D721Med (cell line): ENCODE data around the gene SDR9C7.

Experiments used
- DNase-seq: peaks from one replicate; pipeline ENCODE4 v3.0.0; 2011; ENCODE audit warnings: low spot score; ENCODE audit not compliant: insufficient read length
- FAIRE-seq: peaks from 2 replicates; lab custom pipeline; 2011; peaks lifted over from hg19 to GRCh38; lab: Jason Lieb, UNC
- TF ChIP-seq, protein P1 (sequence below): IDR thresholded peaks from 2 replicates; pipeline ENCODE4 v1.5.1; 2012; ENCODE audit warnings: mild to moderate bottlenecking, control low read depth; ENCODE audit not compliant: insufficient read depth; ENCODE audit errors: missing control alignments

Gene SDR9C7

DNA sequence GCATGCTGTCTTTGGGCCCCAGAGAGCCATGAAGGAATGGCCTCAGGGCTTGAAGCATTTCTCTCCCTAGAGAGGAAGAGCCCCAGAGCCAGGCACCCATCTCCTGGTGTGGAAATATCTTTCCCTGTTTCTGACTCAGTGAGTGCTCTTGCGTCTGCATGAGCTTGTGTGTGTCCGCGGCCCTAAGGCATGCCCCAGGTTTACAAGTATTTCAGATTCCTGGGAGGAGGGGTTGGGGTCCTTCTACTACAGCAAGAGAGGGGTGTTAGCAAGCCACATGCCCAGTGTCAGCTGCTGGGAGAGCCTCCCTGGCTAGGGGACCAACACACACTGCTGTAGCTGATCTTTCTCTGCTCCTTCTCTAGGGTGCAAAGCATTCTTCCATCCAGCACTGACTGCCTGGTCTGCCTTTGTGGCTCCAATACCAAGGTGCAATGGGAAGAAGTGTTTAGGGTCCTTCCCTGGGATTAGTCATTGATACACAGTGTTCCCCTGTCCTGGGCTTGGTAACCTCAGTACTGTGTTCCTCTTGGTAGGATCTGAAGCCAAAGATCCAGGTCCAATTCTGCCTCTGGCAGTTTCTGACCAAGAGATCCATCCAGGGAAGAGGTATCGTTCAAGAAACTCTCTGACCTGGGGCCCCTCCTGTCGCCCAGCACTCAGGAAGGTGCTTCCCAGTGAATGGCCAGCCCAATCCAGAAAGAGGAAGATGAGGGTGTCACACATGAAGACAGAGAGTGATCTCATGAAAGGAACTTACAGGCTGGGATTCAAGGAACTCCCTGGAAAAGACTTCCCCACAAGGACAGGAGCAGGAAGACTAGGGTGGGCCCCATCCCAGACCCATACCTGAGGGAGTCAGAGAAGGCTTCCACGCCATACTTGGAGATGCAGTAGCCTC, 20.1 kb upstream of the SDR9C7 start:
- TF ChIP-seq, protein P1, sequence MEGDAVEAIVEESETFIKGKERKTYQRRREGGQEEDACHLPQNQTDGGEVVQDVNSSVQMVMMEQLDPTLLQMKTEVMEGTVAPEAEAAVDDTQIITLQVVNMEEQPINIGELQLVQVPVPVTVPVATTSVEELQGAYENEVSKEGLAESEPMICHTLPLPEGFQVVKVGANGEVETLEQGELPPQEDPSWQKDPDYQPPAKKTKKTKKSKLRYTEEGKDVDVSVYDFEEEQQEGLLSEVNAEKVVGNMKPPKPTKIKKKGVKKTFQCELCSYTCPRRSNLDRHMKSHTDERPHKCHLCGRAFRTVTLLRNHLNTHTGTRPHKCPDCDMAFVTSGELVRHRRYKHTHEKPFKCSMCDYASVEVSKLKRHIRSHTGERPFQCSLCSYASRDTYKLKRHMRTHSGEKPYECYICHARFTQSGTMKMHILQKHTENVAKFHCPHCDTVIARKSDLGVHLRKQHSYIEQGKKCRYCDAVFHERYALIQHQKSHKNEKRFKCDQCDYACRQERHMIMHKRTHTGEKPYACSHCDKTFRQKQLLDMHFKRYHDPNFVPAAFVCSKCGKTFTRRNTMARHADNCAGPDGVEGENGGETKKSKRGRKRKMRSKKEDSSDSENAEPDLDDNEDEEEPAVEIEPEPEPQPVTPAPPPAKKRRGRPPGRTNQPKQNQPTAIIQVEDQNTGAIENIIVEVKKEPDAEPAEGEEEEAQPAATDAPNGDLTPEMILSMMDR, result no peak
- DNase-seq (no peak), FAIRE-seq (no peak)

DNA sequence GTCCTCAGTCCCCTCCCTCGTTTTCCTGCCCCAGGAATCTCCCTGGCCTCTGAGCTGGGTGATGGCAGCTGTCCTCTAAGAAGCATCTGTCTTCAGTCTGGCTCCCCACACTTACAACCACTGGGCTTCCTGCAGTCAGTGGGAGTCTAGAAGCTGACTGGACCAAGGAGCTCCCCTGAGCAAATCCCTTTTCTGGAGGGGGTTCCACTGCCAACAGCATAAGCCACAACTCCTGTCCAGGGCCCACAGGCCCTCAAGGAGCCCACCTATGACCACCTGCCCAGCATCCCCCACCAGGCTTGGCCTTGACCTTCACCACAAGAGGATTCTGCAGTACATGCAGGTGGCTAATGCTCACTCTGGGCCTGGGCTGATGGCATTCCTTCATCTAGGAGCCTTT, 19.1 kb upstream of the SDR9C7 start:
- FAIRE-seq (no peak), DNase-seq (no peak)
- TF ChIP-seq, protein P1, result no peak

DNA sequence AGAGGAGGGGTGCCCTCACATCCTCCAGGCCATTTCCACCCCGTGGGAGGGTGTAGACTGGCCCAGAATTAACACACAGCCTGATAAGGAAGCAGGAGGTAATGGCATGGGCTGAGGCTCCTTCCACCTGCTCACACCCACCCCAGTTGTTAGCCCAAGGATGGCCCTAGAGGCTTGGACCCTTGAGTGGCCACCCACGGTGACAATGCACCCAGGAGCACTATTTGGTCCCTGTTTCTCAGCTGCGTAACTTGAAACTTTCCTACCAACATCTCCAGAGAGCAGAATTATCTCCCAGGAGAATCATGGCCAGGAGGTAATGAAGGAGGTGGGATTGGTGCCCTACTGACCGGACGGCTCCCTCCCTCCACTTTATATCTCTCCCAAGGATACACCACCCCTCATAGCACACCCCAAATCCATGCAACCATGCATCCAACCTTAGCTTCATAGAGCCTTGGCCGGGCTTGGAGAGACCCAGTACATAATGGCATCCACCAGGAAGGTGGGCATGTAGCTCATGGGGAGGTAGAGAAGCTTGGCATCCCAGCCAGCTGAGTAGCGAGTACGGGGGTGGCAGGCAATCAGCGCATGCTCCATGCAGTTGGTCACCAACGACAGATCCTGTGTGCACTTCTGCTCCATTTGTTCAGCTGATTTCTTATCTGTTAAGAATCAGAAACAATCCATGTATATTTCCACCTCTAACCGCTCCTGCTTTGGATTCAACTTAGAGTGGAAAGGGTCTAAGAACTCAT, 17.6 kb upstream of the SDR9C7 start:
- DNase-seq (no peak), FAIRE-seq (no peak)
- TF ChIP-seq, protein P1, result no peak

DNA sequence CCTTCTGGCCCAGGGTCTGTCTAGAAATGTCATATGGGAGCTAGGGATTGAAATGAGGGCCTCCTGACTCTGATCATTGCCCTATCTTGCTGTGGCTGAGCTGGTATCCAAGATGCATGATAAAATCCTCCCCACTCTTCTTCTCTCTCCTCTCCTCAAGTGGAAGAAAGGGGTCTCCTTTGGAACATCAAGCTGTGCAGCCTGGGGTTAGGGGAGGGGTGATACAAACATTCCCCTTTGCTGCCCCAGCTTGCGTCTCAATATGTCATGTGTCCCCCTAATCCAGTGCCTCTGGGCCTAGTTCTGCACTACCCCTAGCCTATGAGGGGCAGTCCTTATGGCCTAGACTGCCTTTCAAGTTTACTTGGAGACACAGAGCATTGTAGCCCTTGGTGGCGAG, 14.7 kb upstream of the SDR9C7 start:
- TF ChIP-seq, protein P1, result no peak
- FAIRE-seq, result no peak
- DNase-seq, result no peak

DNA sequence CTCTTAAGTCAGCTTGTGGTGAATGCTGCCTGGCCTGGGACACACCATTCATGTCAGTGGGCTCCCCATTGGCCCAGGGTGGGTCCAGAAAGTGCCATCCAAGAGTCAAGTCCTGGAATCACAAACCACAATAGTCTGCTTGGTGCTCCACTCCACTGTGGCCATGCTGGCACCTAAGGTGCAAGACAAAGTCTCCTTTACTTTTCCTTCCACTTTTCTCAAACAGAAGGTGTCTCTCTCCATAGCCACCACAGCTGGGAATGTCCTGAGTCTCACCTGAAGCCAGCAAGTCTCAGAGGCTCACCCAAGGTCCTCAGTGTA, 14.2 kb upstream of the SDR9C7 start:
- FAIRE-seq (no peak), DNase-seq (no peak)
- TF ChIP-seq, protein P1, result no peak

DNA sequence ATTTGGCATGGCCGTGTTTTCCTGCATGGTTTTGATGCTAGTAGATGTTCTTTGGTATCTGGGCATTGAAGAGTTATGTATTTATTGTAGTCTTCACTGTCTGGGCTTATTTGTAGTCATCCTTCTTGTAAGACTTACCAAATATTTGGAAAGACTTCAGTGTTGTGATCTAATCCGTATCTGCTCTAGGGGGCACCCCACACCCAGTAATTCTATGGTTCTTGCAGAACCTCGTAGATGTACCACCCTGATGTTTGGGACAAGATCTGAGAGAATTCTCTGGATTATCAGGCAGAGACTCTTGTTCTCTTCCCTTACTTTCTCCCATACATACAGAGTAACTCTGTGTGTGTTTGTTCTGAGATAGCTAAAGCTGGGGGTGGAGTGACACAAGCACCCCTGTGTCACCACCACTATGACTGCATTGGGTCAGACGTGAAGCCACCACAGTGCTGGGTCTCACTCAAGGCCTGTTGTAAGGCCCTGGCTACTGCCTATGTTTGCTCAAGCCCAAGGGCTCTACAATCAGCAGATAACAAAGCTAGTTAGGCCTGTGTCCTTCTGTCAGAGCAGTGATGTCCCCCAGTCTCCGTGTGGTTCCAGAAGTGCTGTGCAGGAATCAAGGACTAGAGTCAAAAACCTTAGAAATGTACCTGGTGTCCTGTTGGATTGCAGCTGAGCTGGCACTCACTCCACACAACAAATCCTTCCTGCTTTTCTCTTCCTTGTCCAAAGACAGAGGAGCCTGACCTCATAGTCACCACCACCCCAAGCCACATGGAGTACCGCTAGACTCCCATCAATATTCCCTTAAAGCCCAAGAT, 13.6 kb upstream of the SDR9C7 start:
- FAIRE-seq, result no peak

More for the DNA sequence above, 13.6 kb upstream of the SDR9C7 start:
- TF ChIP-seq, protein P1, result no peak
- no peak for DNase-seq
